Measurements from ENCODE around the gene LRRFIP2.
"Not testable (repeated sequence)": the region's sequence is repeated elsewhere in the genome, so short reads cannot be mapped to it uniquely, and the experiment has no call there.

The LRRFIP2 gene

GRCh38 chr3:37155782-37156181 lies 18.6 kb downstream of the LRRFIP2 start:
- DNase-seq = no peak
- H3K36me3 ChIP-seq = peaks cover 13% of the 10 kb centered on the region
- H3K27me3 ChIP-seq (ENCODE audit: insufficient read depth, low read depth, severe bottlenecking) = no peaks in the 10 kb centered on the region
- H3K27ac ChIP-seq = no peak overlapping the region
- no peaks in the 10 kb centered on the region for H3K9me3 ChIP-seq (ENCODE audit: severe bottlenecking)
- no peak overlapping the region for H3K4me3 ChIP-seq (ENCODE audit: low read depth, low read length)
- no peak for TF ChIP-seq CTCF (IDR thresholded peaks at IDR 0.05; ENCODE audit: low read depth, low read length)

GRCh38 chr3:37154668-37155314 lies 19.6 kb downstream of the LRRFIP2 start:
- DNase-seq = no peak
- TF ChIP-seq CTCF (IDR thresholded peaks at IDR 0.05; ENCODE audit: low read depth, low read length) = no peak
- peaks cover 9% of the 10 kb centered on the region; the same call in 1 of the 2 replicates for H3K36me3 ChIP-seq
- no peaks in the 10 kb centered on the region for H3K9me3 ChIP-seq (ENCODE audit: severe bottlenecking)
- H3K27me3 ChIP-seq (ENCODE audit: insufficient read depth, low read depth, severe bottlenecking) = no peaks in the 10 kb centered on the region
- no peak overlapping the region for H3K4me3 ChIP-seq (ENCODE audit: low read depth, low read length)
- H3K27ac ChIP-seq = no peak overlapping the region

- Histone ChIP-seq H3K27ac (no peak overlapping the region), H3K4me3 (ENCODE audit: low read depth, low read length) (no peak overlapping the region), H3K36me3 (peaks cover 15% of the 10 kb centered on the region), H3K9me3 (ENCODE audit: severe bottlenecking) (no peaks in the 10 kb centered on the region), H3K27me3 (ENCODE audit: insufficient read depth, low read depth, severe bottlenecking) (no peaks in the 10 kb centered on the region)
- no peak for DNase-seq
- no peak for TF ChIP-seq CTCF (IDR thresholded peaks at IDR 0.05; ENCODE audit: low read depth, low read length)
Observed at GRCh38 chr3:37150621-37151020, 23.8 kb downstream of the LRRFIP2 start.

GRCh38 chr3:37149257-37149656 lies 25.1 kb downstream of the LRRFIP2 start:
- Histone ChIP-seq H3K4me3 (ENCODE audit: low read depth, low read length) (no peak overlapping the region), H3K27me3 (ENCODE audit: insufficient read depth, low read depth, severe bottlenecking) (no peaks in the 10 kb centered on the region), H3K9me3 (ENCODE audit: severe bottlenecking) (no peaks in the 10 kb centered on the region), H3K36me3 (peaks cover 15% of the 10 kb centered on the region), H3K27ac (no peak overlapping the region)
- no peak for TF ChIP-seq CTCF (IDR thresholded peaks at IDR 0.05; ENCODE audit: low read depth, low read length)
- no peak for DNase-seq

GRCh38 chr3:37148208-37148607 lies 26.2 kb downstream of the LRRFIP2 start:
- Histone ChIP-seq H3K27ac (no peak overlapping the region), H3K36me3 (peaks cover 16% of the 10 kb centered on the region), H3K9me3 (ENCODE audit: severe bottlenecking) (no peaks in the 10 kb centered on the region), H3K27me3 (ENCODE audit: insufficient read depth, low read depth, severe bottlenecking) (no peaks in the 10 kb centered on the region), H3K4me3 (ENCODE audit: low read depth, low read length) (no peak overlapping the region)
- TF ChIP-seq CTCF (IDR thresholded peaks at IDR 0.05; ENCODE audit: low read depth, low read length) = no peak
- peak; percentile 37 for DNase-seq

GRCh38 chr3:37147666-37148065 lies 26.7 kb downstream of the LRRFIP2 start:
- Histone ChIP-seq H3K27me3 (ENCODE audit: insufficient read depth, low read depth, severe bottlenecking) (no peaks in the 10 kb centered on the region), H3K36me3 (peaks cover 20% of the 10 kb centered on the region), H3K4me3 (ENCODE audit: low read depth, low read length) (no peak overlapping the region), H3K9me3 (ENCODE audit: severe bottlenecking) (no peaks in the 10 kb centered on the region), H3K27ac (no peak overlapping the region)
- TF ChIP-seq CTCF (IDR thresholded peaks at IDR 0.05; ENCODE audit: low read depth, low read length) = no peak
- DNase-seq = no peak

- DNase-seq; H3K27ac ChIP-seq; H3K27me3 ChIP-seq (ENCODE audit: insufficient read depth, low read depth, severe bottlenecking); H3K9me3 ChIP-seq (ENCODE audit: severe bottlenecking); H3K4me3 ChIP-seq (ENCODE audit: low read depth, low read length): not testable (repeated sequence)
- H3K36me3 ChIP-seq = peaks cover 17% of the 10 kb centered on the region
Observed at GRCh38 chr3:37146927-37147326, 27.5 kb downstream of the LRRFIP2 start.

Measured in WERI-Rb-1 (cell line).